NT2/D1 (cell line): ENCODE results near the gene PTPRN2.

Source experiments
- SUZ12 ChIP-seq: IDR thresholded peaks from 2 replicates; pipeline ENCODE4 v1.6.1; 2011; ENCODE audit not compliant: insufficient read length, insufficient read depth; ENCODE audit errors: extremely low read depth
- YY1 ChIP-seq: IDR thresholded peaks from 2 replicates; pipeline ENCODE4 v1.6.1; 2011; ENCODE audit not compliant: insufficient read length, insufficient read depth
- ZNF274 ChIP-seq: IDR thresholded peaks from 2 replicates; pipeline ENCODE4 v1.6.1; 2011; ENCODE audit warnings: mild to moderate bottlenecking, low read depth, low read length

DNA sequence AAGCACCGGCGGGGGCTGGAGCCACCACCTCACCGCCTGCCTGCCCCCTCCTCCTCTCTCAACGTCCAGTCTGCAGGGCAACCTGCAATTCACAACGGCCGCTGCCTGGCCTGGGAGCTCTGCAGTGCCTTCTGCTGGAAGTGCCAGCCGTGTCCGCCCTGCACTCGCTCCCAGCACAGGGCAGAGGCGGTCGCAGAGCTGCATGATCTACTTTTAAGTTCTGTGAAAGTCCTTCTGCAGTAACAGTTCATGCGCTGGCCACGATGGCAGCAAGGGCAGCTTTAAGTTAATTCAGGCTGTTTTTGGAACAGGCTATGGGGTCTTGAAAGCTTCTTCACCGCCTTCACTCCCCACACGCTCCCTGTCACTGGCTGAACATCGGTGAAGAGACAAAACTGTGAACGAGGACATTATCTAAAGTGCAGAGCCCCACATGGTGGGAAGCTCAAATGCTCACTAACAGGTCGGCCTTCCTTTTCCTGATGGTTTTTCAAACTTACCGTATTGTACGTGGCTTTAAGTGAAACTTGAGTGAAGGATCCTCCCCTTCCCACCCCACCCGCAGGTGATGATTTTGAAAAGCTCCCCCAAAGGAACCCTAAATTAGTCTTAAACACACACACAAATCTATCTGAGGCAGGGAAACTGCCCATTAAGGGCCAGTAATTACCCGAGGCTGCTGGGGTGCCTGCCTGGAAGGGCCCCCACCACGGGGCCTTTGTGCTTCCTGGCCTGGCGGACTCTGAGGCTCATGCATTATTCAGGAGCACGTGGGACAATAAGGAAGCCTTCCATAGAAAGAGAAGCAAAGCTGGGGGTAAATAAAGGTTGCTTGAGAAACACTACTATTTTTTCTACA lies 746.5 kb downstream of the PTPRN2 start:
- no peak for TF ChIP-seq YY1
- no peak for TF ChIP-seq ZNF274
- TF ChIP-seq SUZ12 = no peak
